ENCODE results near the gene PTPRN2. TPM values are rescaled to one million over a fixed set of nuclear protein-coding genes. Genes with fewer than 3 reads are reported as not detected.

Gene PTPRN2
- total RNA-seq, 1 donor from 2014 or later: 11.4 TPM

- no peaks in the 10 kb centered on the region for H3K27me3 Mint-ChIP-seq
- DNase-seq (ENCODE audit: low spot score, unreplicated experiment): no peak
- H3K27ac Mint-ChIP-seq: no peak overlapping the region
- TF ChIP-seq CTCF (IDR thresholded peaks at IDR 0.05; ENCODE audit: unreplicated experiment): no peak
- H3K36me3 Mint-ChIP-seq (ENCODE audit: insufficient read depth): peaks cover 2% of the 10 kb centered on the region
- no peaks in the 10 kb centered on the region for H3K4me1 Mint-ChIP-seq (ENCODE audit: low read depth)
- H3K4me3 Mint-ChIP-seq (ENCODE audit: low read depth): no peak overlapping the region
- H3K9me3 Mint-ChIP-seq (ENCODE audit: low read depth): peaks cover 6% of the 10 kb centered on the region
These were observed 519.6 kb downstream of the PTPRN2 start for GRCh38 chr7:158067931-158068482.

- no peak overlapping the region for H3K4me3 Mint-ChIP-seq (ENCODE audit: low read depth)
- no peaks in the 10 kb centered on the region for H3K4me1 Mint-ChIP-seq (ENCODE audit: low read depth)
- no peaks in the 10 kb centered on the region for H3K27me3 Mint-ChIP-seq
- DNase-seq (ENCODE audit: low spot score, unreplicated experiment): no peak
- no peak overlapping the region for H3K27ac Mint-ChIP-seq
- H3K36me3 Mint-ChIP-seq (ENCODE audit: insufficient read depth): peaks cover 2% of the 10 kb centered on the region
- TF ChIP-seq CTCF (IDR thresholded peaks at IDR 0.05; ENCODE audit: unreplicated experiment): no peak
- H3K9me3 Mint-ChIP-seq (ENCODE audit: low read depth): peaks cover 6% of the 10 kb centered on the region
These were observed 520.2 kb downstream of the PTPRN2 start for GRCh38 chr7:158067219-158067930.

DNA sequence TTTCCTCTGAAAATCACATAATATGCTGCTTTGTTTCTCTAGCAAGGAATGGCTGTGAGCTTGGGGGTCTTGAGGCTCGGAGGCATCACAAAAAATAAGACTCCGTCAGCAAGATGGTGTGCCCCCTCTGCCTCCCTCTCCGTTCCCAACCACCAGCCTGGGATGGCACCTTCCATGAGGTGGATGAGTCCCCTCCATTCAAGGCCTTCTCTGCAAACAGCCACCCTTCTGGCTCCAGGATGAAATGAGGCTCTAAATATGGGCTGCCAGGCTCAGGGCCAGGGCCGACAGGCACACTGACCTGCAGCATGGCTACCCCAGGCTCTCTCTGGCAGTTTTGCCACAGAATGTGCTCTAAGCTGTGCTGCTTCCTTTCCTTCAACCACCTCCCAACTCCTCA, 521.5 kb downstream of the PTPRN2 start:
- no peak overlapping the region for H3K27ac Mint-ChIP-seq
- H3K9me3 Mint-ChIP-seq (ENCODE audit: low read depth): peaks cover 6% of the 10 kb centered on the region
- TF ChIP-seq CTCF (IDR thresholded peaks at IDR 0.05; ENCODE audit: unreplicated experiment): no peak
- no peak overlapping the region for H3K4me3 Mint-ChIP-seq (ENCODE audit: low read depth)
- no peak for DNase-seq (ENCODE audit: low spot score, unreplicated experiment)
- H3K36me3 Mint-ChIP-seq (ENCODE audit: insufficient read depth): peaks cover 2% of the 10 kb centered on the region
- H3K27me3 Mint-ChIP-seq: no peaks in the 10 kb centered on the region
- no peaks in the 10 kb centered on the region for H3K4me1 Mint-ChIP-seq (ENCODE audit: low read depth)

GRCh38 chr7:158065340-158065739, 522.3 kb downstream of the PTPRN2 start:
- H3K27ac Mint-ChIP-seq: no peak overlapping the region
- DNase-seq (ENCODE audit: low spot score, unreplicated experiment): no peak
- no peaks in the 10 kb centered on the region for H3K27me3 Mint-ChIP-seq
- TF ChIP-seq CTCF (IDR thresholded peaks at IDR 0.05; ENCODE audit: unreplicated experiment): no peak
- H3K4me1 Mint-ChIP-seq (ENCODE audit: low read depth): no peaks in the 10 kb centered on the region
- peaks cover 2% of the 10 kb centered on the region for H3K36me3 Mint-ChIP-seq (ENCODE audit: insufficient read depth)
- peaks cover 6% of the 10 kb centered on the region for H3K9me3 Mint-ChIP-seq (ENCODE audit: low read depth)
- no peak overlapping the region for H3K4me3 Mint-ChIP-seq (ENCODE audit: low read depth)

- H3K4me3 Mint-ChIP-seq (ENCODE audit: low read depth): no peak overlapping the region
- no peaks in the 10 kb centered on the region for H3K27me3 Mint-ChIP-seq
- H3K27ac Mint-ChIP-seq: no peak overlapping the region
- DNase-seq (ENCODE audit: low spot score, unreplicated experiment): no peak
- H3K9me3 Mint-ChIP-seq (ENCODE audit: low read depth): peaks cover 3% of the 10 kb centered on the region
- no peaks in the 10 kb centered on the region for H3K36me3 Mint-ChIP-seq (ENCODE audit: insufficient read depth)
- H3K4me1 Mint-ChIP-seq (ENCODE audit: low read depth): no peaks in the 10 kb centered on the region
- TF ChIP-seq CTCF (IDR thresholded peaks at IDR 0.05; ENCODE audit: unreplicated experiment): no peak
These were observed 523.0 kb downstream of the PTPRN2 start for GRCh38 chr7:158064631-158065030.
